Measurements from ENCODE around the gene PLEK. TPM values are rescaled to one million over a fixed set of nuclear protein-coding genes. Genes with fewer than 3 reads are reported as not detected.
A peak's percentile ranks its signal among the peaks of the same experiment; 100 is the strongest.
"Not testable (repeated sequence)": the region's sequence is repeated elsewhere in the genome, so short reads cannot be mapped to it uniquely, and the experiment has no call there.

PLEK gene
- polyA plus RNA-seq, 3 donors = 351 to 708 (median 403) TPM

DNA sequence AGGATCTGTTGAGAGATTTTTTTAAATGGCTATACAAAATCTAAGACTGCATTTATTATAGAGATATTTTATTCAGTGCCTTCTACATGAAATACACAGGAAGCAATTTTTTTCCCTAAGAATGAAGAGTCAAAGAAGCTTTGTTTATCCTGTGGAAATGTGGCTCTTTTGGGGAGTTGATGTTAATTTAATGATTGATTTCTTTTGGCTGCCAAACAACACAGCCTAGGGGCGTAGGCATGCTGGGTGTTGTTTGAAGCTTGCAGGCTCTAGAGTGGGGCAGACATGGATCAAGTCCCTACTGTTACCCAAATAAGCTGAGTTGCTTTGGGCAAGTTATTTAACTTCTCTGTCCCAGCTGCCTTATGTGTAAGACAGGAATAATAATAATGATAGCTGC is 21.1 kb upstream of the PLEK start:
- no peak overlapping the region for H2AFZ ChIP-seq (ENCODE audit: insufficient read depth, low read depth, low read length, poor library complexity, severe bottlenecking)
- Mint-ChIP-seq H3K27me3 (ENCODE audit: low read depth in 3 of 3) (peaks cover 0 to 2% (median 0%) of the 10 kb centered on the region in 3 donors), H3K4me3 (no peak overlapping the region), H3K36me3 (no peaks in the 10 kb centered on the region), H3K9me3 (peaks cover 0 to 4% (median 0%) of the 10 kb centered on the region in 7 donors), H3K4me1 (peaks cover 20% of the 10 kb centered on the region), H3K27ac (no peak overlapping the region)
- no peaks in the 10 kb centered on the region for H3K36me3 ChIP-seq (replicated peaks in 1 of 2; ENCODE audit: control insufficient read depth in 1 of 2, insufficient read depth in 2 of 2, low read length in 2 of 2)
- H3K27ac ChIP-seq (ENCODE audit: low read depth in 1 of 2, low read length in 2 of 2) = no peak overlapping the region
- peaks cover 17 to 21% of the 10 kb centered on the region in 2 donors for H3K4me1 ChIP-seq (ENCODE audit: control insufficient read depth in 1 of 2, insufficient read depth in 2 of 2, low read length in 2 of 2)
- H3K79me2 ChIP-seq (ENCODE audit: insufficient read depth, low read length) = no peaks in the 10 kb centered on the region
- DNase-seq = no peak
- H3K9ac ChIP-seq (ENCODE audit: insufficient read depth, low read length, poor library complexity, severe bottlenecking) = no peak overlapping the region
- no peaks in the 10 kb centered on the region for H3K9me3 ChIP-seq (replicated peaks in 1 of 2; ENCODE audit: control insufficient read depth in 1 of 2, insufficient read depth in 1 of 2, low read length in 2 of 2)
- H3K4me2 ChIP-seq (replicated peaks; ENCODE audit: extremely low read depth, low read length, poor library complexity, severe bottlenecking) = no peak overlapping the region
- H3K4me3 ChIP-seq (replicated peaks in 1 of 3; ENCODE audit: low read depth in 2 of 3, low read length in 3 of 3) = no peak overlapping the region
- no peaks in the 10 kb centered on the region for H3K27me3 ChIP-seq (ENCODE audit: control insufficient read depth in 2 of 2, insufficient read depth in 2 of 2, low read length in 2 of 2)
- intact Hi-C loops (cut with micrococcal nuclease) = no loop called here
- TF ChIP-seq, protein P1, sequence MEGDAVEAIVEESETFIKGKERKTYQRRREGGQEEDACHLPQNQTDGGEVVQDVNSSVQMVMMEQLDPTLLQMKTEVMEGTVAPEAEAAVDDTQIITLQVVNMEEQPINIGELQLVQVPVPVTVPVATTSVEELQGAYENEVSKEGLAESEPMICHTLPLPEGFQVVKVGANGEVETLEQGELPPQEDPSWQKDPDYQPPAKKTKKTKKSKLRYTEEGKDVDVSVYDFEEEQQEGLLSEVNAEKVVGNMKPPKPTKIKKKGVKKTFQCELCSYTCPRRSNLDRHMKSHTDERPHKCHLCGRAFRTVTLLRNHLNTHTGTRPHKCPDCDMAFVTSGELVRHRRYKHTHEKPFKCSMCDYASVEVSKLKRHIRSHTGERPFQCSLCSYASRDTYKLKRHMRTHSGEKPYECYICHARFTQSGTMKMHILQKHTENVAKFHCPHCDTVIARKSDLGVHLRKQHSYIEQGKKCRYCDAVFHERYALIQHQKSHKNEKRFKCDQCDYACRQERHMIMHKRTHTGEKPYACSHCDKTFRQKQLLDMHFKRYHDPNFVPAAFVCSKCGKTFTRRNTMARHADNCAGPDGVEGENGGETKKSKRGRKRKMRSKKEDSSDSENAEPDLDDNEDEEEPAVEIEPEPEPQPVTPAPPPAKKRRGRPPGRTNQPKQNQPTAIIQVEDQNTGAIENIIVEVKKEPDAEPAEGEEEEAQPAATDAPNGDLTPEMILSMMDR (IDR thresholded peaks at IDR 0.05) = no peak
- H4K20me1 ChIP-seq (ENCODE audit: insufficient read depth, low read length) = no peaks in the 10 kb centered on the region
- WGBS (ENCODE audit: insufficient coverage) = no CpG with 5 or more reads among the region's 1 CpG

DNA sequence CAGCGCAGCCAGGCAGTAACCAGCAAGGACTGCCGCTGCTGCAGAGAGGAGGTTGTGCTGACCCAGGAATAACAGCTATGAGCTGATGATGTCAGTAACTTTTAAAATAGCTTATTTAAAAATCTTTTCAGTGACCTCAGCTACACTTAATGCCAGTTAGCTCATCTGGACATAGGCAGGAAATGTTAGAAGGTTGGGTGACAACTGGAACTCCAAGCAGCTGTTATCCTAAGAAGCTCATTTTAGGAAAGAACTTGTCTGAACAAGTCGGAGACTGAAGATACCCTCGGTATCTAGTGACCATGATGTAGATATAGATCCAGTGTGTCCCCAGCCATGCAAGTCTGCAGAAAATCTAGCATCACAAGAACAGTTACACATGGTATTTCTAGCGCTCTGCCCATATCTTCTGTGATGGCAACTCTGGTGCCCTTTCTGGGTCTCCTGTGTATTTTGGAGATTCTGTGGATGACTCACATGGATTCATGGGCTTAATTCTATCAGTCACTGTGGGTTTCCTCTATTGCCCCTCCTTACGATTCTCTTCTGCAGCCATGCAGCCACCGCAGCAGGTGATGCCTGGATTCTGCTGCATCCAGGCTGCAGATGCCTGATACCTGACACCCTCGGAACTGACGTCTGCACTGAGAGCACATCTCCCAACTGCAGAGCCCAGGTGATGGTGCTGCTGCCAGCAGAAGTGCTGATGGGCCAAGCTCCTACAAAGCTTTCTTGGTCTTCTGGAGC is 19.8 kb upstream of the PLEK start:
- Histone ChIP-seq H3K27me3 (ENCODE audit: control insufficient read depth in 2 of 2, insufficient read depth in 2 of 2, low read length in 2 of 2) (no peaks in the 10 kb centered on the region), H3K9ac (ENCODE audit: insufficient read depth, low read length, poor library complexity, severe bottlenecking) (no peak overlapping the region), H3K4me3 (replicated peaks in 1 of 3; ENCODE audit: low read depth in 2 of 3, low read length in 3 of 3) (no peak overlapping the region), H3K27ac (ENCODE audit: low read depth in 1 of 2, low read length in 2 of 2) (no peak overlapping the region), H3K4me2 (replicated peaks; ENCODE audit: extremely low read depth, low read length, poor library complexity, severe bottlenecking) (no peak overlapping the region), H2AFZ (ENCODE audit: insufficient read depth, low read depth, low read length, poor library complexity, severe bottlenecking) (no peak overlapping the region), H3K4me1 (ENCODE audit: control insufficient read depth in 1 of 2, insufficient read depth in 2 of 2, low read length in 2 of 2) (peaks cover 17 to 21% of the 10 kb centered on the region in 2 donors), H3K79me2 (ENCODE audit: insufficient read depth, low read length) (no peaks in the 10 kb centered on the region), H4K20me1 (ENCODE audit: insufficient read depth, low read length) (no peaks in the 10 kb centered on the region), H3K9me3 (replicated peaks in 1 of 2; ENCODE audit: control insufficient read depth in 1 of 2, insufficient read depth in 1 of 2, low read length in 2 of 2) (no peaks in the 10 kb centered on the region), H3K36me3 (replicated peaks in 1 of 2; ENCODE audit: control insufficient read depth in 1 of 2, insufficient read depth in 2 of 2, low read length in 2 of 2) (no peaks in the 10 kb centered on the region)
- Mint-ChIP-seq H3K4me3 (no peak overlapping the region), H3K9me3 (peaks cover 0 to 4% (median 0%) of the 10 kb centered on the region in 7 donors), H3K36me3 (no peaks in the 10 kb centered on the region), H3K27ac (peak overlapping the region in 1 of 7 donors; percentile 46), H3K4me1 (peaks cover 20% of the 10 kb centered on the region), H3K27me3 (ENCODE audit: low read depth in 3 of 3) (peaks cover 0 to 2% (median 0%) of the 10 kb centered on the region in 3 donors)
- whole genome bisulfite sequencing (ENCODE audit: insufficient coverage) = 77% methylated on average over 6 of the region's 9 CpGs
- intact Hi-C loops (cut with micrococcal nuclease) = no loop called here
- no peak for DNase-seq
- TF ChIP-seq, protein P1 (IDR thresholded peaks at IDR 0.05) = no peak

DNA sequence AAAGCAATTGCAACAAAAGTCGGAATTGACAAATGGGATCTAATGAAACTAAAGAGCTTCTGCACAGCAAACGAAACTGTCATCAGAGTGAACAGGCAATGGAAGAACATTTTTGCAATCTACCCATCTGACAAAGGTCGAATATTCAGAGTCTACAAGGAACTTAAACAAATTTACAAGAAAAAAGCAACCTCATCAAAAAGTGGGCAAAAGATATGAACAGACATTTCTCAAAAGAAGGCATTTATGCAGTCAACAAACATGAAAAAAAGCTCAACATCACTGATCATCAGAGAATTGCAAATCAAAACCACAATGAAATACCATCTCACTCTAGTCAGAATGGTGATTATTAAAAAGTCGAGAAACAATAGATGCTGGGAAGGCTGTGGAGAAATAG is 16.0 kb upstream of the PLEK start:
- H3K27me3 ChIP-seq (ENCODE audit: control insufficient read depth in 2 of 2, insufficient read depth in 2 of 2, low read length in 2 of 2); intact Hi-C loops (cut with micrococcal nuclease); H3K4me3 ChIP-seq (replicated peaks in 1 of 3; ENCODE audit: low read depth in 2 of 3, low read length in 3 of 3); H3K9me3 Mint-ChIP-seq; H3K4me1 Mint-ChIP-seq; H3K36me3 ChIP-seq (replicated peaks in 1 of 2; ENCODE audit: control insufficient read depth in 1 of 2, insufficient read depth in 2 of 2, low read length in 2 of 2); H3K9me3 ChIP-seq (replicated peaks in 1 of 2; ENCODE audit: control insufficient read depth in 1 of 2, insufficient read depth in 1 of 2, low read length in 2 of 2); H3K79me2 ChIP-seq (ENCODE audit: insufficient read depth, low read length); DNase-seq; H3K9ac ChIP-seq (ENCODE audit: insufficient read depth, low read length, poor library complexity, severe bottlenecking); H3K27me3 Mint-ChIP-seq (ENCODE audit: low read depth in 3 of 3); H3K27ac Mint-ChIP-seq; H3K27ac ChIP-seq (ENCODE audit: low read depth in 1 of 2, low read length in 2 of 2); H4K20me1 ChIP-seq (ENCODE audit: insufficient read depth, low read length); H3K4me2 ChIP-seq (replicated peaks; ENCODE audit: extremely low read depth, low read length, poor library complexity, severe bottlenecking); H3K36me3 Mint-ChIP-seq; H2AFZ ChIP-seq (ENCODE audit: insufficient read depth, low read depth, low read length, poor library complexity, severe bottlenecking); H3K4me3 Mint-ChIP-seq: not testable (repeated sequence)
- H3K4me1 ChIP-seq (ENCODE audit: control insufficient read depth in 1 of 2, insufficient read depth in 2 of 2, low read length in 2 of 2) = peaks cover 9 to 15% of the 10 kb centered on the region in 2 donors
- WGBS (ENCODE audit: insufficient coverage) = 93% methylated on average over 2 of the region's 4 CpGs

Measured in CD14-positive monocyte (primary cell).